Coronary artery (tissue), 2 donors: ENCODE measurements around the gene RBM28.

Experiments used
- DNase-seq: peaks from one replicate; pipeline ENCODE4 v3.0.0-alpha.2; 2017; ENCODE audit warnings: low spot score
- H3K27ac ChIP-seq, 2 donors: fragments of 200-600 bp; sonication (generic); one replicate each; pipeline ENCODE4 v1.5.1; 2016 to 2019
- H3K4me3 ChIP-seq: fragments of 200-600 bp; sonication (generic); 2 replicates; pipeline ENCODE4 v1.5.1; 2016; ENCODE audit warnings: mild to moderate bottlenecking, moderate library complexity
- TF ChIP-seq, protein P1 (sequence below): fragments of 200-600 bp; sonication (generic); IDR thresholded peaks from one replicate; pipeline ENCODE4 v1.5.1; 2019; ENCODE audit warnings: antibody characterized with exemption

RBM28 gene

DNA sequence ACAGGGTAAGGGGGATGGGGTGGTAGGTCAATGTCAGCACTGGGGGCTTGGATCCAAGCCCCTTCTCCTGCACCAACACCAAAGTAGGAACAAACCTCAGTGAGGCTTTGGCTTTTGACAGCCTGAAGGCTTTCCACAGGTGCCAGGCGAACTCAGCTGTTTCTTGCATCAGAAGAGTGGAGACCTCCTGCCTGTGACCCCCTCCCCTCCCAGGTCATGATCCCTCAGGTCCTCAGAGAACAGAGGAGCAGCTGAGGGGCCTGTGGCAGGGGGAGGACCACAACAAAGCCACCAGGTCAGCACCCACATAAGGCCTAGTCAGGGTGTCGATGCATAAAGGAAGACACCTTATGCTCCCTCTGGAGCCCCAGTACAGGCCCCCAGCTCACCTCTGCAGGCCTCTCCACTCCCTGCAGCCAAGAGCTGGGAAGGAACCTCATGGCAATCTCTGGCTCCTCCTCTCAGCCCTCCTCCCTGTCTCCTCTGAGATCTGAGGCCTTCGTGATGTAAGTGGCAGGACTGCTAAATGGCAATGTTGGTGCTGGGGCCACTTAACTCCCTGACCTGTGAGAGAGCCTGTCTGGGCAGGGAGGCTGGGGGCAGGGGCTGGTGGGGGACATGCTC lies 36.9 kb upstream of the RBM28 start:
- Histone ChIP-seq H3K4me3 (no peak overlapping the region), H3K27ac (no peak overlapping the region)
- no peak for DNase-seq
- TF ChIP-seq, protein P1, sequence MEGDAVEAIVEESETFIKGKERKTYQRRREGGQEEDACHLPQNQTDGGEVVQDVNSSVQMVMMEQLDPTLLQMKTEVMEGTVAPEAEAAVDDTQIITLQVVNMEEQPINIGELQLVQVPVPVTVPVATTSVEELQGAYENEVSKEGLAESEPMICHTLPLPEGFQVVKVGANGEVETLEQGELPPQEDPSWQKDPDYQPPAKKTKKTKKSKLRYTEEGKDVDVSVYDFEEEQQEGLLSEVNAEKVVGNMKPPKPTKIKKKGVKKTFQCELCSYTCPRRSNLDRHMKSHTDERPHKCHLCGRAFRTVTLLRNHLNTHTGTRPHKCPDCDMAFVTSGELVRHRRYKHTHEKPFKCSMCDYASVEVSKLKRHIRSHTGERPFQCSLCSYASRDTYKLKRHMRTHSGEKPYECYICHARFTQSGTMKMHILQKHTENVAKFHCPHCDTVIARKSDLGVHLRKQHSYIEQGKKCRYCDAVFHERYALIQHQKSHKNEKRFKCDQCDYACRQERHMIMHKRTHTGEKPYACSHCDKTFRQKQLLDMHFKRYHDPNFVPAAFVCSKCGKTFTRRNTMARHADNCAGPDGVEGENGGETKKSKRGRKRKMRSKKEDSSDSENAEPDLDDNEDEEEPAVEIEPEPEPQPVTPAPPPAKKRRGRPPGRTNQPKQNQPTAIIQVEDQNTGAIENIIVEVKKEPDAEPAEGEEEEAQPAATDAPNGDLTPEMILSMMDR: no peak

DNA sequence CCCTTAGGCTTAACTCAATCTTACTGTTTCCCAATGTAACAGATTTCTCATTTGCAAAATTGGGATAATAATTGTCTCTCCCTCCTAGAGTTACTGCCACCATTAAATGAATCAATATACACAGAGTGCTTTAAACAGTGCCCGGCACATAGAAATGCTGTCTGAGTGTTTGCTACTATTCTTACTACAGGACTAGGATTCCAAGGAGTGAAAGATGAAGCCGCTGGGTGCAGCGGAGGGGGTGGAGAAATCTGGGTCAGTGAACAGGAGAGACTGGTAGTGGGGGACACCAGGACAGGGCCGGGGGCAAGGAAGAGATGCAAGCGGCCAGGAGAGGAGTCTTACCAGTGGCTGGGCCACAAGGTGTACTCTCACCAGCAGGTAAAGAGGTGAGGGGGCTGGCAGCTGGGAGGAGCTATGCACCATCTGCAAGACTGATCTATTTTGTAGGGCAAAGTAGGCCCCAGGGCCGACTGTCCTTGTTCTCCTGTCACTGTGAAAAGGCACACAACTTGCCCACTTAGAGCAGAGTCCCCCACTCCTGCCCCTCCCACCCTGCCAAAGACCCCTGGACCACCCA lies 36.3 kb upstream of the RBM28 start:
- Histone ChIP-seq H3K27ac (no peak overlapping the region), H3K4me3 (no peak overlapping the region)
- no peak for DNase-seq
- TF ChIP-seq, protein P1: no peak

DNA sequence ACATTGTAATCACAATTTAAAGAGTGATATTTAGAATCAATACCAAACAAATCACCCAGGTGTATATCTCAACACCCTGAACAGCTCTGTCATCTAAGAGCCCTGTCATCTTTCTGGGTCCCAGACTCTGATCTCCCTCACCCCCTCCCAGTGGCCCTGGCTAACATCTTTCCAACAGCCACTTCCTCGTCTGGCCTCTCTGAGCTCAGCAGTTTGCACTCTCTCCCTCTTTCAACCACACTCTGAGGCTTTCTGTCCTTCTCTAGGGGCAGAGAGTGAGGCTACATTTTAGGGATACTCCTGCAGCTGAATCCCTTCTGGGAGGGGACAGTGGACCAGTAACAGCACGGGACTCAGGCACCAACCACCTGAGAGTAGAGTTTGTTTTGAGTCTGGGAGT lies 34.9 kb upstream of the RBM28 start:
- TF ChIP-seq, protein P1: no peak
- Histone ChIP-seq H3K27ac (no peak overlapping the region), H3K4me3 (no peak overlapping the region)
- no peak for DNase-seq

DNA sequence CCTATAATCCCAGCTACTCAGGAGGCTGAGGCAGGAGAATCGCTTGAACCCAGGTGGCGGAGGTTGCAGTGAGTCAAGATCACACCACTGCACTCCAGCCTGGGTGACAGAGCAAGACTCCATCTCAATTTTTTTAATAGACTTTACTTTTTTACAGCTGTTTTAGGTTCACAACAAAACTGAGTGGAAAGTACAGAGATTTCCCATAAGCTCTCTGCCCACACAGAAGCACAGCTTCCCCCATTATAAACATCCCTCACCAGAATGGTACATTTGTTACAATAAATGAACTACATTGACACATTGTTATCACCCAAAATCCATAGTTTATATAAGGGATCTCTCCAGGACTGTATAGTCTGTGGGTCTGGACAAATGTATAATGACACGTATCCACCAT lies 32.4 kb upstream of the RBM28 start:
- no peak overlapping the region for H3K27ac ChIP-seq
- DNase-seq: no peak
- no peak overlapping the region for H3K4me3 ChIP-seq
- TF ChIP-seq, protein P1: no peak

DNA sequence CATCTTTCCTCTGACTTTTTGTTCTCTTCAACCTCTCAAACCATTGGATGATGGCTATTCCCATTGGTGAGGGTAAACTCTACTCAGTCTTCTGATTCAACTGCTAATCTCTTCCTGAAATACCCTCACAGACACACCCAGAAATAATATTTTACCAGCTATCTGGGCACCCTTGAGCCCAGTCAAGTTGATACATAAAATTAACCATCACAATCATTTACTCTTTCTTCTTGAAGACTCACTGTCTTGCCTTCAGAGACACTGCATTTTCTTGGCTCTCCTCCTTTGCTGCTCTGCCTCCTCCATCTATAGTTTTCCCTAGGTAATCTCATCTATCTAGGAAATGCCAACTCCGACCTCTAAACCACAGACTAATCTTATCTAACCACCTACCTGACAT lies 30.3 kb upstream of the RBM28 start:
- TF ChIP-seq, protein P1: no peak
- DNase-seq: no peak
- Histone ChIP-seq H3K4me3 (no peak overlapping the region), H3K27ac (no peak overlapping the region)

DNA sequence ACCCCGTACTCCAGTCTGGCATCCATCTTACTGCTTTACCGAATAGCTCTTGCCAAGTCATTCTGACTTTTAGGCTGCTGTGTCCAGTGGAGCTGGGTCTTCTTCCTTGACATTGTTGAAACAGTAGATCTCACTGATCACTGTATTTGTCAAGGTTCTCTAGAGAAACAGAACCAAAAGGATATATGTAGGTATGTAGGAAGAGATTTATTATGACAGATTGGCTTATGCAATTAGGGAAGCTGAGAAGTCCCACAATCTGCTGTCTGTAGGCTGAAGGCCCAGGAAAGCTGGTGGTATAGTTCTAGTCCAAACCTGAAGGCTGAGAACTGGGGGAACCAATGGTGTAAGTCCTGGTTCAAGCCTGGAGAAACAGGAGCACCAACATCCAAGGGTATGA lies 29.9 kb upstream of the RBM28 start:
- TF ChIP-seq, protein P1: no peak
- Histone ChIP-seq H3K4me3 (no peak overlapping the region), H3K27ac (no peak overlapping the region)
- no peak for DNase-seq

DNA sequence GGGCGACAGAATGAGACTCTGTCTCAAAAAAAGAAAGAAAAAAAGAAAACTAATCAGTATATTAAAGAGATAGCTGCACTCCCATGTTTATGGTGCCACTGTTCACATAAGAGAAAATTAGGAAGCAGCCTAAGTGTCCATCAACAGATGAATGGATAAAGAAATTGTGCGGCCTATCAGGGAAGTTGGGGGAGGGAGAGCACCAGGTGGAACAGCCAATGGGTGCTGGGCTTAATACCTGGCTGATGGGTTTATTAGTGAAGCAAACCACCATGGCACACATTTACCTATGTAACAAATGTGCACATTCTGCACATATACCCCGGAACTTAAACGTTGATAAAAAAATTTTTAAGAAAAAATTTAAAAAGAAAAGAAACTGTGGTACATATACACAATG lies 26.8 kb upstream of the RBM28 start:
- Histone ChIP-seq H3K27ac (no peak overlapping the region), H3K4me3 (no peak overlapping the region)
- TF ChIP-seq, protein P1: no peak
- DNase-seq: no peak
